Cerebellar cortex (tissue), 1 donor: ENCODE results near the gene SERINC1.
"Not testable (repeated sequence)": the region's sequence is repeated elsewhere in the genome, so short reads cannot be mapped to it uniquely, and the experiment has no call there.

ENCODE experiments used
- DNase-seq: peaks from one replicate; pipeline ENCODE4 v3.0.0-alpha.2; 2015; ENCODE audit warnings: low spot score

The SERINC1 gene

GRCh38 chr6:122471107-122472021, at the start of gene SERINC1:
TSS of gene SERINC1 (minus strand) at chr6:122471807. CDS start at chr6:122471737, 70 bp downstream.
- DNase-seq = peak; percentile 98

- no peak for DNase-seq
These were observed 39.8 kb upstream of the SERINC1 start for GRCh38 chr6:122511193-122511924.

- DNase-seq = not testable (repeated sequence)
These were observed 33.6 kb upstream of the SERINC1 start for GRCh38 chr6:122505170-122505569.

- DNase-seq = no peak
These were observed 29.9 kb upstream of the SERINC1 start for GRCh38 chr6:122501475-122501874.

GRCh38 chr6:122495612-122496011, 24.0 kb upstream of the SERINC1 start:
- no peak for DNase-seq

GRCh38 chr6:122494665-122495272, 23.2 kb upstream of the SERINC1 start:
- DNase-seq = no peak

- DNase-seq = peak; percentile 93
These were observed 20.4 kb upstream of the SERINC1 start for GRCh38 chr6:122491919-122492555.

GRCh38 chr6:122490607-122491006, 19.0 kb upstream of the SERINC1 start:
- DNase-seq = no peak

- no peak for DNase-seq
These were observed 13.2 kb upstream of the SERINC1 start for GRCh38 chr6:122484760-122485159.

GRCh38 chr6:122482750-122483080, 11.1 kb upstream of the SERINC1 start:
- no peak for DNase-seq

GRCh38 chr6:122476131-122476530, 4.5 kb upstream of the SERINC1 start:
- DNase-seq = peak; percentile 22

- DNase-seq = no peak
These were observed 374 bp upstream of the SERINC1 start for GRCh38 chr6:122472022-122472340.

- DNase-seq = no peak
These were observed 9.7 kb downstream of the SERINC1 start for GRCh38 chr6:122461885-122462284.

GRCh38 chr6:122459865-122460416, 11.7 kb downstream of the SERINC1 start:
- not testable (repeated sequence) for DNase-seq

GRCh38 chr6:122459240-122459639, 12.4 kb downstream of the SERINC1 start:
- no peak for DNase-seq

GRCh38 chr6:122458087-122458486, 13.5 kb downstream of the SERINC1 start:
- no peak for DNase-seq

- DNase-seq = not testable (repeated sequence)
These were observed 16.5 kb downstream of the SERINC1 start for GRCh38 chr6:122455116-122455515.

GRCh38 chr6:122454673-122455072, 16.9 kb downstream of the SERINC1 start:
- DNase-seq = no peak

GRCh38 chr6:122452509-122452908, 19.1 kb downstream of the SERINC1 start:
- DNase-seq = no peak

GRCh38 chr6:122449069-122449468, 22.5 kb downstream of the SERINC1 start:
- no peak for DNase-seq

- no peak for DNase-seq
These were observed 26.3 kb downstream of the SERINC1 start for GRCh38 chr6:122445274-122445673.

GRCh38 chr6:122438975-122439374, 32.6 kb downstream of the SERINC1 start:
- DNase-seq = no peak
